Activated naive CD4-positive, alpha-beta T cell treated with anti-CD3 and anti-CD28 coated beads, Interleukin-2, amount 10 ng/mL, durations not matched to agents 7 days and 5 days (primary cell): Measurements from ENCODE around the gene CIROP.

Source experiments
- CTCF ChIA-PET: fragments of 350-600 bp; sonication (Branson Sonifier 250); formaldehyde crosslinking; loops from one replicate; lab custom pipeline; 2021; ENCODE audit warnings: antibody characterized with exemption; lab: Charles Lee
- DNase-seq: peaks from one replicate; pipeline ENCODE4 v3.0.0-alpha.2; 2020
- H3K27ac Mint-ChIP-seq: one replicate; pipeline ENCODE4 v1.8.0; 2021; ENCODE audit warnings: mild to moderate bottlenecking, moderate library complexity, mixed read lengths
- H3K27me3 Mint-ChIP-seq: one replicate; pipeline ENCODE4 v1.8.0; 2021; ENCODE audit warnings: mild to moderate bottlenecking, mixed read lengths
- H3K36me3 Mint-ChIP-seq: one replicate; pipeline ENCODE4 v1.8.0; 2021; ENCODE audit warnings: mixed read lengths
- H3K4me1 Mint-ChIP-seq: one replicate; pipeline ENCODE4 v1.8.0; 2021; ENCODE audit warnings: mixed read lengths
- H3K4me3 Mint-ChIP-seq: one replicate; pipeline ENCODE4 v1.8.0; 2021; ENCODE audit warnings: mild to moderate bottlenecking, moderate library complexity, mixed read lengths
- H3K9me3 Mint-ChIP-seq: one replicate; pipeline ENCODE4 v1.8.0; 2021; ENCODE audit warnings: mixed read lengths

The CIROP gene

DNA sequence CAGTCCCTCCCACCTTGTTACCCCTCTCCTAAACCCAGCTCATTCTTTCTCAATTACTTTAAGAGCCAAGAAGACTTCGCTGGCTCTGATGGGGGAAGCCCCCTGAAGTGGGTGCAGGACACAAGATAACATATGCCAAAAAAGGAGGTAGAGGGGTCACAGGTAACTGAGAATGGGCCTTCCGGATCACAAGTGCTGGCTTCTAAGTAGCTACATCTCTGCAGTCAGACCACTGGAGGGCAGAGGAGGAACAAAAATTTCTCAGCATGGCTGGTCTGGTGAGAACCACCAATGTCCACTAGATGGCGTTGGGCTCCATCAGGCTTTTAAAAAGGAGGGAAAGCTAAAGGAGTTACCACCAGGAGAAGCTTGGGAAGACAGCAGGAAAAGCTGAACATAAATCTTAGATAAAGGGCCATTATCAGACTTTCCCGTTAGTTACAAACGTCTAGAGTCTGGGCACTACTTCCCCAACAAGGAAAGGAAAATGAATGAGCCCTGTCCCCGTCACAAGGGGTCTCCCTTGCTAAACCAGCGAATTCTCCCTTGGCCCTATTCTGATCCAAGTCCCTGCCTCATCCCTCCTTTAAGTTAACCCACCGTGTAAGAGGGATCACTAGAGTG is 35.9 kb downstream of the CIROP start:
- Mint-ChIP-seq H3K36me3 (peaks cover 44% of the 10 kb centered on the region), H3K4me1 (peaks cover 39% of the 10 kb centered on the region), H3K27me3 (no peaks in the 10 kb centered on the region), H3K4me3 (peak overlapping the region; percentile 34), H3K27ac (peak overlapping the region; percentile 75), H3K9me3 (no peaks in the 10 kb centered on the region)
- CTCF ChIA-PET = interaction anchor here (0.5 to 4.0 kb wide), 47 partner anchors 8 to 497 kb away, joined by 3 to 37 read pairs (median 5); partner anchors contain the start of genes ACIN1, C14orf119, CEBPE and RBM23
- peak; percentile 86 for DNase-seq

- Mint-ChIP-seq H3K9me3 (no peaks in the 10 kb centered on the region), H3K4me1 (peaks cover 39% of the 10 kb centered on the region), H3K36me3 (peaks cover 51% of the 10 kb centered on the region), H3K27me3 (no peaks in the 10 kb centered on the region), H3K4me3 (no peak overlapping the region), H3K27ac (peak overlapping the region; percentile 75)
- no peak for DNase-seq
- CTCF ChIA-PET = interaction anchor here (0.5 to 4.0 kb wide), 48 partner anchors 7 to 496 kb away, joined by 3 to 37 read pairs (median 5); partner anchors contain the start of genes ACIN1, C14orf119, CEBPE and PSMB11
These were observed 36.7 kb downstream of the CIROP start for GRCh38 chr14:23067847-23068788.

DNA sequence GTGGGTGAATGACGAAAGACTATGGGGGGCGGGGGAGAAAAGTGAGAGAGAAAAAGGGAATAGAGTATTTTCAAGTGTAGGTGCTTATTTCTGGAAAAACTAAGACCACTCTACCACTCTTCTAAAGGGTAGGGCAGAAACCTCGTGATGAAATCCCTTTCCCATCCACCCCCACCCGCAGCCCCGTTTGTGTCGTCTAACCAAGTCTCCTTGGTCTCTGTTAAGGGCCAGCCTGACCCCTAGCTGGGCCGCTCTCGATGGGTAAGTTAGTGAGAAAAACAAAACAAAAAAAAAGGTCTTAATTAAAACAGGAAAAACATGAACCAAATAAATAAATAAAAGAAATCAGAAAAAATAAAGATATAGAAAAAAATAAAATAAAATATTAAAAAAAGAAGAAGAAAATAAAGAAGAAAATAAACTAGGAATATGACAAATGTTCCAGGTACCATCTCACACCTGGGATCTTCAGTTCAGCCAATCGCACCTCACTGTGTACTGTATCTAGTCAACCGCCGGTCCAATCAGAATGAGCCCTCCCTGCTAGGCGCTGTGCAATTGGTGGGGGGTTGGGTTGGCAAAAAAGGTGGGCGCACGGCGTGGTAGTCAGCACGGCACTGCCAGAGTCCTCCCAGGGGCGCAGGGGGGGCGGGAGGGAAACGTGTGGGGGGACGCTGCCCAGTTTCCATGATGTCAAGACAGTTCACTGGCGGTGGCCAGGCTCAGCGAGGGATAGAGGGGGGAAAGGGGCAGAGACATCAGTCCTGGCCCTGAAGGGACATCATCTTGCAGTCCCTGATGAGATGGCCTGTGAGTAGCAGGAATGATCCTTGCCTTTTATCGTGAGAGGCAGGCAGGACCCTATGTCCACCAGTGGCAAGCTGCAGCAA is 37.7 kb downstream of the CIROP start:
- CTCF ChIA-PET = interaction anchor here (1.0 to 4.0 kb wide), 10 partner anchors 8 to 233 kb away, joined by 3 to 37 read pairs (median 16); partner anchors contain the start of genes ACIN1, AJUBA, C14orf119 and PSMB11
- Mint-ChIP-seq H3K4me1 (peaks cover 36% of the 10 kb centered on the region), H3K27me3 (no peaks in the 10 kb centered on the region), H3K4me3 (no peak overlapping the region), H3K36me3 (peaks cover 54% of the 10 kb centered on the region), H3K9me3 (no peaks in the 10 kb centered on the region), H3K27ac (no peak overlapping the region)
- no peak for DNase-seq

DNA sequence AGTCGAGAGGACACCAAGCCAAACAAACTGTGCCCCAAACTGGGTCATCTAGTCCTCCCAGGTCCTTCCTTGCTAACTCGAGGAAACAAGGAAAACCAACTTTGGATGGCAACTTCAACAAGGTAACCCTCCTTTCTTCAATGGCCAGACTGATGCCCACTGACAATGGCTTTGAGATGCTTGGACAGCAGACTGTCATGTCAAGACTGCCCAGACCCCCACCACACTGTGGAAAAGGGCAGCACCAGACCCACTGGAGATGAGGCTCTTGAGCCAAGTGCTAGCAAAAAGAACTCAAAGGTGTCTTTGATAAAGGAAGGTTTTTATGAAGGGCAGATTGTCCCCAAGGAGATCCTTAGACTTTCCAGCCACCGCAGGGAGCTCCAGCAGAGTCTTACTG is 38.4 kb downstream of the CIROP start:
- H3K27me3 Mint-ChIP-seq = no peaks in the 10 kb centered on the region
- no peak for DNase-seq
- peaks cover 52% of the 10 kb centered on the region for H3K36me3 Mint-ChIP-seq
- no peak overlapping the region for H3K27ac Mint-ChIP-seq
- no peak overlapping the region for H3K4me3 Mint-ChIP-seq
- CTCF ChIA-PET = interaction anchor here (0.9 to 4.0 kb wide), 6 partner anchors 8 to 234 kb away, joined by 3 to 37 read pairs (median 5); partner anchors contain the start of gene AJUBA
- no peaks in the 10 kb centered on the region for H3K9me3 Mint-ChIP-seq
- peaks cover 29% of the 10 kb centered on the region for H3K4me1 Mint-ChIP-seq

GRCh38 chr14:23063601-23064000 is 41.2 kb downstream of the CIROP start:
- no peak overlapping the region for H3K4me3 Mint-ChIP-seq
- peaks cover 58% of the 10 kb centered on the region for H3K36me3 Mint-ChIP-seq
- CTCF ChIA-PET = interaction anchor here (1.8 to 19.2 kb wide), 3 partner anchors 9 to 91 kb away, joined by 6 to 633 read pairs (median 7); partner anchors contain the start of gene AJUBA
- no peak overlapping the region for H3K27ac Mint-ChIP-seq
- no peaks in the 10 kb centered on the region for H3K27me3 Mint-ChIP-seq
- no peaks in the 10 kb centered on the region for H3K9me3 Mint-ChIP-seq
- H3K4me1 Mint-ChIP-seq = peaks cover 6% of the 10 kb centered on the region
- no peak for DNase-seq

DNA sequence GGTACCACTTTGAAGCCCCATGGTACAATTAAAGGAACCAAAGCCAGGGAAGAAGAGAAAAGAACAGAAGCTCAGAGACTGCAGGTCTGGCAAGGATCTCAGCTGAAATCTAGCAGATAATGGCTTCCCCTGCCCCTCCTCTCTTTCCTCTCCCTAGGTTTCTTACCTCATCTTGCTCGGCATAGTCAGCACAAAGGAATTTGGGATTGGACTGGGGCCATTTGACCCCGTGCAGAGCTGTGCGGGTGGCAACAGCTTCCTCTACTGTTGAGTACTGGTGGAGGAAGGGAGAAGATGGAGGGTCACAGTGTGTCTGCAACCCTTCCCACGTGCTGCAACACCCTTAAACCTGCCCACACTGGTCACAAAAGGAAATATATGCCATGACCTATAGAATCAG is 42.8 kb downstream of the CIROP start:
- Mint-ChIP-seq H3K4me3 (no peak overlapping the region), H3K4me1 (peaks cover 12% of the 10 kb centered on the region), H3K27me3 (peaks cover 7% of the 10 kb centered on the region), H3K27ac (no peak overlapping the region), H3K36me3 (peaks cover 58% of the 10 kb centered on the region), H3K9me3 (no peaks in the 10 kb centered on the region)
- no peak for DNase-seq
- CTCF ChIA-PET = interaction anchor here (0.6 to 19.2 kb wide), 7 partner anchors 15 to 125 kb away, joined by 3 to 633 read pairs (median 4); partner anchors contain the start of gene AJUBA

GRCh38 chr14:23060536-23061260 is 44.1 kb downstream of the CIROP start:
- Mint-ChIP-seq H3K36me3 (peaks cover 50% of the 10 kb centered on the region), H3K4me3 (no peak overlapping the region), H3K9me3 (no peaks in the 10 kb centered on the region), H3K27ac (no peak overlapping the region), H3K4me1 (peaks cover 21% of the 10 kb centered on the region), H3K27me3 (peaks cover 20% of the 10 kb centered on the region)
- DNase-seq = no peak
- CTCF ChIA-PET = interaction anchor here (0.6 to 19.2 kb wide), 7 partner anchors 8 to 220 kb away, joined by 3 to 633 read pairs (median 6); partner anchors contain the start of gene AJUBA

DNA sequence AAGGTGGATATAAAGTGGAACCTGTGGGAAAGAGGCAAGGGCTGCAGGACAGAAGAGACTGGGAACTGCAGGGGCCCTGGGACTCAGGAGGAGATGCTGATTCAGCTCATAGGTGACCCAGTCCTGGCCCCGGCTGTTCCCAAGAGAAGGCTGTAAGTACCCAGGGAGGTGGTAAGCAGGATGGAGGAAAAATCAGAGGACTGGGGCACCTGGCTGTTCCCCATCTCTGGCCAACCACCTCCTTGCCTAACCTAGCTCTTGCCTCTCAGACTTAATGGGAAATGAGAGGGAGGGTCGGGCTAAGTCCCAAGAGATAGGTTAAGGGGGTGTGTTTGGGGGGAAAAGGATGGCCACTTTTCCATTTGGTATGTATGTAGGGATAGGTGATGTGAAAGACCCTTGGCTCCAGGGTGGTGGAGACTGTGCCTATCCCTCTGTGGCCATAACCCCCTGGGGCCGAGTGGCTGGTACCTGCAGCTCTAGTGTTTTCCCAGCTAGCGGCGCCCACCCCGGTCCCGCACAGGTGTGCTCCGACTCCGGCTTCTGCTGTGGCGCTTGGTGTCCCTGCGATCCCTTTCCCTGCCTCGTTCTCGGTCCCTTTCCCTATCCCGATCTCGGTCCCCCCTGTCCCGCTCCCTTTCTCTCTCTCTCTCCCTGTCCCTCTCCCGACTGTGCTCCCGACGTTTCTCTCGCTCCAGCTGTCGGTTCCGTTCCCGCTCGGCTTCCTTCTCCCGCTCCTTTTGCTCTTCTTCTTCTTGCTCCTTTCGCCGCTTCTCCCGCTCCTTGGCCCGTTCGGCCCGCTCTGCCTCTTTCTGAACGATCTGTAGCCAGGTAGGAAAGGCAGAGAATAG is 45.9 kb downstream of the CIROP start:
- H3K4me3 Mint-ChIP-seq = no peak overlapping the region
- peaks cover 21% of the 10 kb centered on the region for H3K4me1 Mint-ChIP-seq
- peaks cover 25% of the 10 kb centered on the region for H3K27me3 Mint-ChIP-seq
- peaks cover 39% of the 10 kb centered on the region for H3K36me3 Mint-ChIP-seq
- H3K9me3 Mint-ChIP-seq = no peaks in the 10 kb centered on the region
- no peak for DNase-seq
- no peak overlapping the region for H3K27ac Mint-ChIP-seq
- CTCF ChIA-PET = interaction anchor here (0.7 to 19.2 kb wide), 21 partner anchors 9 to 499 kb away, joined by 3 to 633 read pairs (median 4); partner anchors contain the start of gene AJUBA

- peak; percentile 92 for DNase-seq
- Mint-ChIP-seq H3K36me3 (peaks cover 30% of the 10 kb centered on the region), H3K27me3 (peaks cover 25% of the 10 kb centered on the region), H3K4me3 (peak overlapping the region; percentile 83), H3K4me1 (peaks cover 21% of the 10 kb centered on the region), H3K27ac (peak overlapping the region; percentile 71), H3K9me3 (no peaks in the 10 kb centered on the region)
- CTCF ChIA-PET = interaction anchor here (0.7 to 19.2 kb wide), 24 partner anchors 9 to 498 kb away, joined by 3 to 633 read pairs (median 4); partner anchors contain the start of gene AJUBA
These were observed 46.8 kb downstream of the CIROP start for GRCh38 chr14:23057757-23058653.

- CTCF ChIA-PET = interaction anchor here (0.7 to 19.2 kb wide), 25 partner anchors 8 to 497 kb away, joined by 3 to 633 read pairs (median 6); partner anchors contain the start of genes AJUBA and PSMB11
- H3K4me3 Mint-ChIP-seq = peak within 1 kb of the TSS; percentile 83
- H3K4me1 Mint-ChIP-seq = peaks cover 21% of the 10 kb centered on the region
- no peaks in the 10 kb centered on the region for H3K9me3 Mint-ChIP-seq
- H3K27ac Mint-ChIP-seq = peak within 1 kb of the TSS; percentile 71
- H3K36me3 Mint-ChIP-seq = peaks cover 21% of the 10 kb centered on the region
- DNase-seq = peak; percentile 87
- peaks cover 25% of the 10 kb centered on the region for H3K27me3 Mint-ChIP-seq
These were observed 47.6 kb downstream of the CIROP start, which contains the start of gene CDH24 for GRCh38 chr14:23056956-23057756. Gene CDH24, minus strand, starts transcription at chr14:23057520. Its CDS starts 1,787 bp downstream, at chr14:23055733.
